MM.1S (cell line): ENCODE data around the gene MB.

ENCODE experiments used
- DNase-seq: peaks from one replicate; pipeline ENCODE4 v3.0.0-alpha.2; 2015
- H2AFZ ChIP-seq: fragments of 300-600 bp; sonication (generic); 2 replicates; pipeline ENCODE4 v1.6.0; 2016; ENCODE audit warnings: antibody characterized with exemption, low read length
- H3F3A ChIP-seq: fragments of 300-600 bp; sonication (generic); 2 replicates; pipeline ENCODE4 v1.6.1; 2016; ENCODE audit warnings: mild to moderate bottlenecking, antibody characterized with exemption, low read length, moderate library complexity, mixed read lengths; ENCODE audit not compliant: insufficient read depth
- H3K27ac ChIP-seq: fragments of 300-600 bp; sonication (generic); 2 replicates; pipeline ENCODE4 v1.5.1; 2016; ENCODE audit warnings: mild to moderate bottlenecking, low read length
- H3K27me3 ChIP-seq: fragments of 300-600 bp; sonication (generic); replicated peaks from 2 replicates; pipeline ENCODE4 v1.6.0; 2016; ENCODE audit warnings: low read length; ENCODE audit not compliant: insufficient read depth
- H3K36me3 ChIP-seq: fragments of 300-600 bp; sonication (generic); replicated peaks from 2 replicates; pipeline ENCODE4 v1.6.1; 2016; ENCODE audit warnings: mild to moderate bottlenecking, low read length, mixed read lengths; ENCODE audit not compliant: insufficient read depth
- H3K4me1 ChIP-seq: fragments of 300-600 bp; sonication (generic); 2 replicates; pipeline ENCODE4 v1.6.1; 2016; ENCODE audit warnings: low read length, mixed read lengths
- H3K4me2 ChIP-seq: fragments of 300-600 bp; sonication (generic); 2 replicates; pipeline ENCODE4 v1.6.0; 2016; ENCODE audit warnings: low read depth, low read length
- H3K4me3 ChIP-seq: fragments of 300-600 bp; sonication (generic); 2 replicates; pipeline ENCODE4 v1.5.1; 2016; ENCODE audit warnings: low read length, mixed read lengths
- H3K79me2 ChIP-seq: fragments of 300-600 bp; sonication (generic); 2 replicates; pipeline ENCODE4 v1.6.1; 2016; ENCODE audit warnings: mixed run types, low read length, mixed read lengths
- H3K9ac ChIP-seq: fragments of 300-600 bp; sonication (generic); 2 replicates; pipeline ENCODE4 v1.6.1; 2016; ENCODE audit warnings: low read length, mixed read lengths
- H3K9me2 ChIP-seq: fragments of 300-600 bp; sonication (generic); replicated peaks from 2 replicates; pipeline ENCODE4 v1.6.1; 2016; ENCODE audit warnings: mild to moderate bottlenecking, low read length, mixed read lengths; ENCODE audit not compliant: insufficient read depth
- H3K9me3 ChIP-seq: fragments of 300-600 bp; sonication (generic); replicated peaks from 2 replicates; pipeline ENCODE4 v1.6.1; 2016; ENCODE audit warnings: mild to moderate bottlenecking, low read length, mixed read lengths; ENCODE audit not compliant: insufficient read depth
- H4K20me1 ChIP-seq: fragments of 300-600 bp; sonication (generic); 2 replicates; pipeline ENCODE4 v1.6.1; 2016; ENCODE audit warnings: mild to moderate bottlenecking, low read length, moderate library complexity, mixed read lengths; ENCODE audit not compliant: insufficient read depth
- CTCF ChIP-seq: fragments of 300-600 bp; sonication (generic); IDR thresholded peaks from 2 replicates; pipeline ENCODE4 v1.5.1; 2016; ENCODE audit warnings: antibody characterized with exemption, low read length, mixed read lengths
- EZH2 ChIP-seq: fragments of 300-600 bp; sonication (generic); optimal IDR thresholded peaks from 2 replicates; pipeline ENCODE3; 2017; ENCODE audit warnings: low read depth, mild to moderate bottlenecking, antibody characterized with exemption, low read length, mixed read lengths
- EZH2phosphoT487 ChIP-seq: fragments of 300-600 bp; sonication (generic); IDR thresholded peaks from 2 replicates; pipeline ENCODE4 v1.6.1; 2018; ENCODE audit warnings: antibody characterized with exemption, low read length

MB gene

GRCh38 chr22:35631597-35631996 lies 14.5 kb upstream of the MB start:
- Histone ChIP-seq H3K9me2 (no peaks in the 10 kb centered on the region), H3K4me1 (peaks cover 8% of the 10 kb centered on the region), H3K9ac (no peak overlapping the region), H3K4me2 (no peak overlapping the region), H4K20me1 (no peaks in the 10 kb centered on the region), H2AFZ (no peak overlapping the region), H3F3A (peaks cover 13% of the 10 kb centered on the region), H3K79me2 (no peaks in the 10 kb centered on the region), H3K27me3 (no peaks in the 10 kb centered on the region), H3K36me3 (no peaks in the 10 kb centered on the region), H3K27ac (no peak overlapping the region), H3K9me3 (no peaks in the 10 kb centered on the region), H3K4me3 (no peak overlapping the region)
- peak; percentile 84 for TF ChIP-seq CTCF
- no peak for TF ChIP-seq EZH2phosphoT487
- TF ChIP-seq EZH2 = no peak
- DNase-seq = peak; percentile 52

- Histone ChIP-seq H3K27me3 (no peaks in the 10 kb centered on the region), H3F3A (peaks cover 17% of the 10 kb centered on the region), H3K27ac (no peak overlapping the region), H3K4me2 (no peak overlapping the region), H2AFZ (no peak overlapping the region), H3K9me2 (no peaks in the 10 kb centered on the region), H3K9me3 (no peaks in the 10 kb centered on the region), H3K9ac (no peak overlapping the region), H3K36me3 (no peaks in the 10 kb centered on the region), H3K79me2 (no peaks in the 10 kb centered on the region), H3K4me3 (no peak overlapping the region), H3K4me1 (peaks cover 8% of the 10 kb centered on the region), H4K20me1 (no peaks in the 10 kb centered on the region)
- TF ChIP-seq EZH2phosphoT487 (no peak), CTCF (no peak), EZH2 (no peak)
- no peak for DNase-seq
Measured at GRCh38 chr22:35630891-35631290, 13.8 kb upstream of the MB start.

GRCh38 chr22:35630387-35630793 lies 13.3 kb upstream of the MB start:
- Histone ChIP-seq H3K79me2 (no peaks in the 10 kb centered on the region), H3K9me2 (no peaks in the 10 kb centered on the region), H3F3A (peaks cover 17% of the 10 kb centered on the region), H3K9ac (no peak overlapping the region), H2AFZ (no peak overlapping the region), H3K9me3 (no peaks in the 10 kb centered on the region), H3K36me3 (no peaks in the 10 kb centered on the region), H4K20me1 (no peaks in the 10 kb centered on the region), H3K27me3 (no peaks in the 10 kb centered on the region), H3K4me1 (peaks cover 8% of the 10 kb centered on the region), H3K4me3 (no peak overlapping the region), H3K27ac (no peak overlapping the region), H3K4me2 (no peak overlapping the region)
- TF ChIP-seq CTCF (no peak), EZH2 (no peak), EZH2phosphoT487 (no peak)
- no peak for DNase-seq
